ENCODE measurements around the gene ZNF385B.

Gene ZNF385B

DNA sequence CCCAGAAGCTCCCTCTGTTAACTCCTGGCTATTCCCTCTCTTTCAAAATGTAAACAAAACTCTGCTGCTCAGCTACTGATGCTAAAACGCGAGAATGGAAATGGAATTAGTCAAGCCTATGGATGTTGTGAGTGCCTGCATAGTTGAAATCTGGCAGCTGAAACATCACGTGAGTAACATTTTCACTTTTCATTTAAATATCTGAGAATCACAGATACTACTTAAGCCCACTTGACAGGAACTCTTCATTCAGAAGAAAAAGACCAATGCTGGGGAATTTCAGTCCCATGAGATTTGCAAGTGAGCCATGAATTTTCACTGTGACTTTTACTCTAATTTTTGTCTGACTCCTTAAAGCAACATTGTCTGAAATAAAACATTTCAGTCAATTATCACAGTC is 381.5 kb downstream of the ZNF385B start:
- Histone ChIP-seq H3K14ac (ENCODE audit: low read length in 2 of 2) (no peak overlapping the region), H3K4me3 (ENCODE audit: insufficient read depth in 1 of 2, low read depth in 1 of 2, low read length in 2 of 2) (no peak overlapping the region), H2BK5ac (ENCODE audit: low read depth, low read length, poor library complexity, severe bottlenecking) (no peak overlapping the region), H4K8ac (ENCODE audit: low read length) (no peak overlapping the region), H3K23ac (ENCODE audit: low read length in 2 of 2) (no peak overlapping the region), H3K27ac (ENCODE audit: low read length, poor library complexity, severe bottlenecking) (no peak overlapping the region), H3K27me3 (ENCODE audit: control insufficient read depth in 1 of 2, insufficient read depth in 1 of 2, low read length in 2 of 2) (no peaks in the 10 kb centered on the region), H4K91ac (ENCODE audit: low read length) (no peak overlapping the region), H3K4ac (ENCODE audit: low read depth in 1 of 2, low read length in 2 of 2) (no peak overlapping the region), H3K9ac (ENCODE audit: low read length) (no peak overlapping the region), H3K4me2 (ENCODE audit: low read length, poor library complexity, severe bottlenecking) (no peak overlapping the region), H2BK12ac (ENCODE audit: low read length in 2 of 2) (no peak overlapping the region), H3K4me1 (ENCODE audit: control insufficient read depth, insufficient read depth, low read depth, low read length) (no peaks in the 10 kb centered on the region), H3K36me3 (ENCODE audit: control insufficient read depth in 1 of 2, insufficient read depth in 2 of 2, low read depth in 1 of 2, low read length in 2 of 2) (no peaks in the 10 kb centered on the region), H3K9me3 (ENCODE audit: control insufficient read depth, low read length) (no peaks in the 10 kb centered on the region), H3K18ac (ENCODE audit: low read depth in 1 of 2, low read length in 2 of 2) (no peak overlapping the region), H2AK5ac (ENCODE audit: low read length, severe bottlenecking) (no peak overlapping the region), H2AFZ (ENCODE audit: low read depth, low read length) (no peak overlapping the region), H2BK120ac (ENCODE audit: low read depth, low read length) (no peak overlapping the region), H3K79me1 (replicated peaks; ENCODE audit: low read length, poor library complexity, severe bottlenecking) (no peaks in the 10 kb centered on the region), H2BK15ac (ENCODE audit: low read depth, poor library complexity, severe bottlenecking) (no peak overlapping the region)
- no peak for DNase-seq
- 65% methylated on average over 1 of the region's 3 CpGs for WGBS

GRCh38 chr2:179478771-179479170 is 382.6 kb downstream of the ZNF385B start:
- no peak overlapping the region for H4K8ac ChIP-seq (ENCODE audit: low read length)
- H3K14ac ChIP-seq (ENCODE audit: low read length in 2 of 2) = no peak overlapping the region
- no peak overlapping the region for H3K4me3 ChIP-seq (ENCODE audit: insufficient read depth in 1 of 2, low read depth in 1 of 2, low read length in 2 of 2)
- no peaks in the 10 kb centered on the region for H3K27me3 ChIP-seq (ENCODE audit: control insufficient read depth in 1 of 2, insufficient read depth in 1 of 2, low read length in 2 of 2)
- no peak overlapping the region for H2BK120ac ChIP-seq (ENCODE audit: low read depth, low read length)
- H4K91ac ChIP-seq (ENCODE audit: low read length) = no peak overlapping the region
- no peaks in the 10 kb centered on the region for H3K79me1 ChIP-seq (replicated peaks; ENCODE audit: low read length, poor library complexity, severe bottlenecking)
- no peak overlapping the region for H2AK5ac ChIP-seq (ENCODE audit: low read length, severe bottlenecking)
- no peaks in the 10 kb centered on the region for H3K36me3 ChIP-seq (ENCODE audit: control insufficient read depth in 1 of 2, insufficient read depth in 2 of 2, low read depth in 1 of 2, low read length in 2 of 2)
- H2BK5ac ChIP-seq (ENCODE audit: low read depth, low read length, poor library complexity, severe bottlenecking) = no peak overlapping the region
- no peak overlapping the region for H3K23ac ChIP-seq (ENCODE audit: low read length in 2 of 2)
- H3K4ac ChIP-seq (ENCODE audit: low read depth in 1 of 2, low read length in 2 of 2) = no peak overlapping the region
- no peak overlapping the region for H3K9ac ChIP-seq (ENCODE audit: low read length)
- no peaks in the 10 kb centered on the region for H3K9me3 ChIP-seq (ENCODE audit: control insufficient read depth, low read length)
- no peaks in the 10 kb centered on the region for H3K4me1 ChIP-seq (ENCODE audit: control insufficient read depth, insufficient read depth, low read depth, low read length)
- H2BK12ac ChIP-seq (ENCODE audit: low read length in 2 of 2) = no peak overlapping the region
- no peak overlapping the region for H3K27ac ChIP-seq (ENCODE audit: low read length, poor library complexity, severe bottlenecking)
- H2BK15ac ChIP-seq (ENCODE audit: low read depth, poor library complexity, severe bottlenecking) = no peak overlapping the region
- no peak overlapping the region for H3K4me2 ChIP-seq (ENCODE audit: low read length, poor library complexity, severe bottlenecking)
- H3K18ac ChIP-seq (ENCODE audit: low read depth in 1 of 2, low read length in 2 of 2) = no peak overlapping the region
- DNase-seq = no peak
- H2AFZ ChIP-seq (ENCODE audit: low read depth, low read length) = no peak overlapping the region

- DNase-seq = no peak
- Histone ChIP-seq H3K79me1 (replicated peaks; ENCODE audit: low read length, poor library complexity, severe bottlenecking) (no peaks in the 10 kb centered on the region), H3K27me3 (ENCODE audit: control insufficient read depth in 1 of 2, insufficient read depth in 1 of 2, low read length in 2 of 2) (no peaks in the 10 kb centered on the region), H2AFZ (ENCODE audit: low read depth, low read length) (no peak overlapping the region), H2BK15ac (ENCODE audit: low read depth, poor library complexity, severe bottlenecking) (no peak overlapping the region), H3K4me1 (ENCODE audit: control insufficient read depth, insufficient read depth, low read depth, low read length) (no peaks in the 10 kb centered on the region), H3K4ac (ENCODE audit: low read depth in 1 of 2, low read length in 2 of 2) (no peak overlapping the region), H2AK5ac (ENCODE audit: low read length, severe bottlenecking) (no peak overlapping the region), H3K36me3 (ENCODE audit: control insufficient read depth in 1 of 2, insufficient read depth in 2 of 2, low read depth in 1 of 2, low read length in 2 of 2) (no peaks in the 10 kb centered on the region), H3K18ac (ENCODE audit: low read depth in 1 of 2, low read length in 2 of 2) (no peak overlapping the region), H3K4me2 (ENCODE audit: low read length, poor library complexity, severe bottlenecking) (no peak overlapping the region), H3K27ac (ENCODE audit: low read length, poor library complexity, severe bottlenecking) (no peak overlapping the region), H2BK120ac (ENCODE audit: low read depth, low read length) (no peak overlapping the region), H4K8ac (ENCODE audit: low read length) (no peak overlapping the region), H3K14ac (ENCODE audit: low read length in 2 of 2) (no peak overlapping the region), H3K4me3 (ENCODE audit: insufficient read depth in 1 of 2, low read depth in 1 of 2, low read length in 2 of 2) (no peak overlapping the region), H2BK12ac (ENCODE audit: low read length in 2 of 2) (no peak overlapping the region), H4K91ac (ENCODE audit: low read length) (no peak overlapping the region), H3K23ac (ENCODE audit: low read length in 2 of 2) (no peak overlapping the region), H3K9ac (ENCODE audit: low read length) (no peak overlapping the region), H3K9me3 (ENCODE audit: control insufficient read depth, low read length) (no peaks in the 10 kb centered on the region), H2BK5ac (ENCODE audit: low read depth, low read length, poor library complexity, severe bottlenecking) (no peak overlapping the region)
- no CpG with 5 or more reads among the region's 2 CpGs for WGBS
These were observed 390.4 kb downstream of the ZNF385B start for GRCh38 chr2:179470992-179471391.

GRCh38 chr2:179470089-179470488 is 391.3 kb downstream of the ZNF385B start:
- no peak overlapping the region for H2BK15ac ChIP-seq (ENCODE audit: low read depth, poor library complexity, severe bottlenecking)
- H3K4me1 ChIP-seq (ENCODE audit: control insufficient read depth, insufficient read depth, low read depth, low read length) = no peaks in the 10 kb centered on the region
- H2BK5ac ChIP-seq (ENCODE audit: low read depth, low read length, poor library complexity, severe bottlenecking) = no peak overlapping the region
- no peak overlapping the region for H2AFZ ChIP-seq (ENCODE audit: low read depth, low read length)
- no peak overlapping the region for H3K4ac ChIP-seq (ENCODE audit: low read depth in 1 of 2, low read length in 2 of 2)
- no peak overlapping the region for H3K4me3 ChIP-seq (ENCODE audit: insufficient read depth in 1 of 2, low read depth in 1 of 2, low read length in 2 of 2)
- no peaks in the 10 kb centered on the region for H3K27me3 ChIP-seq (ENCODE audit: control insufficient read depth in 1 of 2, insufficient read depth in 1 of 2, low read length in 2 of 2)
- H3K36me3 ChIP-seq (ENCODE audit: control insufficient read depth in 1 of 2, insufficient read depth in 2 of 2, low read depth in 1 of 2, low read length in 2 of 2) = no peaks in the 10 kb centered on the region
- no peak overlapping the region for H2BK120ac ChIP-seq (ENCODE audit: low read depth, low read length)
- H3K4me2 ChIP-seq (ENCODE audit: low read length, poor library complexity, severe bottlenecking) = no peak overlapping the region
- no peak overlapping the region for H3K9ac ChIP-seq (ENCODE audit: low read length)
- no peak overlapping the region for H2BK12ac ChIP-seq (ENCODE audit: low read length in 2 of 2)
- H3K9me3 ChIP-seq (ENCODE audit: control insufficient read depth, low read length) = no peaks in the 10 kb centered on the region
- H2AK5ac ChIP-seq (ENCODE audit: low read length, severe bottlenecking) = no peak overlapping the region
- no peak overlapping the region for H4K8ac ChIP-seq (ENCODE audit: low read length)
- WGBS = 78% methylated on average over 3 of the region's 3 CpGs
- no peak overlapping the region for H3K23ac ChIP-seq (ENCODE audit: low read length in 2 of 2)
- H3K18ac ChIP-seq (ENCODE audit: low read depth in 1 of 2, low read length in 2 of 2) = no peak overlapping the region
- no peak for DNase-seq
- no peak overlapping the region for H4K91ac ChIP-seq (ENCODE audit: low read length)
- H3K14ac ChIP-seq (ENCODE audit: low read length in 2 of 2) = no peak overlapping the region
- no peaks in the 10 kb centered on the region for H3K79me1 ChIP-seq (replicated peaks; ENCODE audit: low read length, poor library complexity, severe bottlenecking)
- no peak overlapping the region for H3K27ac ChIP-seq (ENCODE audit: low read length, poor library complexity, severe bottlenecking)
